Upper lobe of left lung (tissue), 6 donors: ENCODE results near the gene PHKB. TPM values are rescaled to one million over a fixed set of nuclear protein-coding genes. Genes with fewer than 3 reads are reported as not detected.

Experiments
- ATAC-seq, 2 donors: fragments of 200-7000 bp; cut with Tn5 transposase; one replicate each; pipeline ENCODE4 v1.9.1; 2022; ENCODE audit warnings: mild to moderate bottlenecking in 2 of 2, moderate library complexity in 2 of 2; ENCODE audit not compliant: low FRiP score in 2 of 2
- DNase-seq, 2 donors: peaks; one replicate each; pipeline ENCODE4 v3.0.0-alpha.2; 2019 to 2020
- H3K27ac ChIP-seq, 4 donors: fragments of 200-600 bp; sonication (generic); one replicate each; pipeline ENCODE4 v1.5.1; 2016 to 2019
- H3K27me3 ChIP-seq, 4 donors: fragments of 200-600 bp; sonication (generic); one replicate each; pipeline ENCODE4 v1.5.1; 2017 to 2019
- H3K36me3 ChIP-seq, 4 donors: fragments of 200-600 bp; sonication (generic); one replicate each; pipeline ENCODE4 v1.5.1; 2016 to 2019
- H3K4me1 ChIP-seq, 4 donors: fragments of 200-600 bp; sonication (generic); one replicate each; pipeline ENCODE4 v1.5.1; 2018 to 2019
- H3K4me3 ChIP-seq, 4 donors: fragments of 200-600 bp; sonication (generic); one replicate each; pipeline ENCODE4 v1.5.1; 2017 to 2019; ENCODE audit warnings: mild to moderate bottlenecking in 2 of 4, moderate library complexity in 1 of 4
- H3K9me3 ChIP-seq, 4 donors: fragments of 200-600 bp; sonication (generic); one replicate each; pipeline ENCODE4 v1.5.1; 2018 to 2019
- EP300 ChIP-seq, 4 donors: sonication (generic); formaldehyde crosslinking; IDR thresholded peaks; one replicate each; pipeline ENCODE4 v1.5.1; 2017; ENCODE audit warnings: antibody characterized with exemption in 4 of 4, control low read depth in 2 of 4
- POLR2A ChIP-seq, 4 donors: fragments of 450-650 bp; IDR thresholded peaks; one replicate each; pipeline ENCODE4 v1.5.1; 2016 to 2017; ENCODE audit warnings: antibody characterized with exemption in 4 of 4, mild to moderate bottlenecking in 2 of 4
- POLR2AphosphoS5 ChIP-seq, 2 donors: sonication (generic); formaldehyde crosslinking; IDR thresholded peaks; one replicate each; pipeline ENCODE4 v1.5.1; 2017; ENCODE audit warnings: antibody characterized with exemption in 2 of 2
- WGBS, 2 donors: methylation state at CpG; one replicate each; pipeline ENCODE4 v1.1.5; 2017 to 2018; 5-methylcytosine and 5-hydroxymethylcytosine counted together
- total RNA-seq, 6 donors: library from RNA; depleted of rRNA in 4 of 6; stranded (reverse); fragments of >200 nt in 4 of 6; gene quantifications; one replicate each; pipeline versions ENCODE4 v1.1.0 to v1.2.1, GENCODE V29; 2016 to 2021
- TF ChIP-seq, protein P1 (sequence below), 6 experiments: fragments of 450-650 bp in 4 of 6; fragments of 200-600 bp in 2 of 6; sonication (generic) in 2 of 6; IDR thresholded peaks; one replicate each; pipeline ENCODE4 v1.5.1; 2016 to 2019; ENCODE audit warnings: antibody characterized with exemption in 6 of 6
- donor health status: DM: no; HTN: no; CAD: no; lungs with moderate emphysema.
- donor health status: DM: no; HTN: yes; CAD: no; lungs with severe emphysema.

The PHKB gene
- total RNA-seq, 6 donors from 2014 or later = 63.0 to 135 (median 78.5) TPM

- H3K4me1 ChIP-seq = peaks cover 4 to 12% (median 4%) of the 10 kb centered on the region in 4 donors
- no peak for DNase-seq
- ATAC-seq = no peak
- no peak overlapping the region for H3K27ac ChIP-seq
- no peak overlapping the region for H3K4me3 ChIP-seq
- TF ChIP-seq EP300 (IDR thresholded peaks at IDR 0.05) = no peak
- no peak for TF ChIP-seq POLR2AphosphoS5 (IDR thresholded peaks at IDR 0.05)
- TF ChIP-seq POLR2A (IDR thresholded peaks at IDR 0.05) = no peak
- TF ChIP-seq, protein P1, sequence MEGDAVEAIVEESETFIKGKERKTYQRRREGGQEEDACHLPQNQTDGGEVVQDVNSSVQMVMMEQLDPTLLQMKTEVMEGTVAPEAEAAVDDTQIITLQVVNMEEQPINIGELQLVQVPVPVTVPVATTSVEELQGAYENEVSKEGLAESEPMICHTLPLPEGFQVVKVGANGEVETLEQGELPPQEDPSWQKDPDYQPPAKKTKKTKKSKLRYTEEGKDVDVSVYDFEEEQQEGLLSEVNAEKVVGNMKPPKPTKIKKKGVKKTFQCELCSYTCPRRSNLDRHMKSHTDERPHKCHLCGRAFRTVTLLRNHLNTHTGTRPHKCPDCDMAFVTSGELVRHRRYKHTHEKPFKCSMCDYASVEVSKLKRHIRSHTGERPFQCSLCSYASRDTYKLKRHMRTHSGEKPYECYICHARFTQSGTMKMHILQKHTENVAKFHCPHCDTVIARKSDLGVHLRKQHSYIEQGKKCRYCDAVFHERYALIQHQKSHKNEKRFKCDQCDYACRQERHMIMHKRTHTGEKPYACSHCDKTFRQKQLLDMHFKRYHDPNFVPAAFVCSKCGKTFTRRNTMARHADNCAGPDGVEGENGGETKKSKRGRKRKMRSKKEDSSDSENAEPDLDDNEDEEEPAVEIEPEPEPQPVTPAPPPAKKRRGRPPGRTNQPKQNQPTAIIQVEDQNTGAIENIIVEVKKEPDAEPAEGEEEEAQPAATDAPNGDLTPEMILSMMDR (IDR thresholded peaks at IDR 0.05) = no peak
- H3K9me3 ChIP-seq = no peaks in the 10 kb centered on the region
- H3K27me3 ChIP-seq = no peaks in the 10 kb centered on the region
- 85 to 86% methylated on average over 1 of the region's 1 CpG for WGBS, 2 donors
- no peaks in the 10 kb centered on the region for H3K36me3 ChIP-seq
Observed at GRCh38 chr16:47568351-47568750, 107.2 kb downstream of the PHKB start.

DNA sequence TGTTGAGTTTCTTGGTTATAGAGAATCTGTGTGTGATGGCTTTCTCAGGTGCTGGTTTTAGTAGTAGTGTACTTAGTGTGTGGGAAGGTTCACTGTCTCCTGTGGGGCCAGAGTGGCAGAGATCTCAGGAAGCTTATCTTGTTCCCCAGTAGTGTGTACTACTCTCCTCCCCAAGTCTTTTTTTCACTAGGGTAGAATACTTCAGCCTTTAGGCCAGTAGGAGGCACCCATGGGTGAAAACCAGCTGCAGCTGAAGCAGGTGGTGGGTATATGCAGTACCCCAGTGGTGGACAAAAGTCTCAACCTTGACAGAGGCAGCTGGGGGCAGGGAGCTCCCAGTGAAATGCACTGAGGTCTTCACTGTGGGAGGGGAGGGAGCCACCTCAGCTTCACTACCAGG, 109.9 kb downstream of the PHKB start:
- Histone ChIP-seq H3K9me3 (no peaks in the 10 kb centered on the region), H3K4me1 (peaks cover 0 to 6% (median 0%) of the 10 kb centered on the region in 4 donors), H3K27me3 (no peaks in the 10 kb centered on the region)

DNA sequence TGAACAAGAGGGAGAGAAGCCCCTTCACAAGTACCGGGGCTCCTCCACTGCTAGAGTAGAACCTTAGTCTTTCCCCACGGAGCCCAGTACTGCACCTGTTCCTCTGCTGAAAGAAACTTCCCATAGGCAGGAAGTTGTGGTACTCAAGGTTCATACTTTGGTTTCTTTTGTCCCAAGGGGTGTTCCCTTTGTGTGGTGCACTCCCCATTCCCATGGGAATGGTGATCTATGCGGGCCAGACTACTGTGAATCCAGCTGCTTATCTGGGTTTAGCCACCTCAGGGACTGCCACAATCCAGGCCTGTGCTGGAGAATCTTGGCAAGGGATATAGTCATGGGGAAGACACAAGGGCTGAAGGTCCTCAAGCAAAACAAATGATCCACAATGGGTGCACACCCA, 110.6 kb downstream of the PHKB start:
- 96 to 100% methylated on average over 2 to 3 of the region's 3 CpGs for WGBS, 2 donors
- no peak for DNase-seq
- Histone ChIP-seq H3K4me3 (no peak overlapping the region), H3K4me1 (peaks cover 0 to 6% (median 0%) of the 10 kb centered on the region in 4 donors), H3K36me3 (no peaks in the 10 kb centered on the region), H3K27ac (no peak overlapping the region), H3K9me3 (no peaks in the 10 kb centered on the region), H3K27me3 (no peaks in the 10 kb centered on the region)
- ATAC-seq = peak in 1 of 2 donors; percentile 19
- TF ChIP-seq EP300 (IDR thresholded peaks at IDR 0.05) = no peak
- no peak for TF ChIP-seq POLR2AphosphoS5 (IDR thresholded peaks at IDR 0.05)
- TF ChIP-seq, protein P1 (IDR thresholded peaks at IDR 0.05) = no peak

More for the DNA sequence above, 109.9 kb downstream of the PHKB start:
- ATAC-seq (no peak), DNase-seq (no peak)
- no peak overlapping the region for H3K27ac ChIP-seq
- H3K36me3 ChIP-seq = no peaks in the 10 kb centered on the region
- H3K4me3 ChIP-seq = no peak overlapping the region
- TF ChIP-seq EP300 (IDR thresholded peaks at IDR 0.05) (no peak), POLR2AphosphoS5 (IDR thresholded peaks at IDR 0.05) (no peak)
- TF ChIP-seq, protein P1 (IDR thresholded peaks at IDR 0.05) = no peak

DNA sequence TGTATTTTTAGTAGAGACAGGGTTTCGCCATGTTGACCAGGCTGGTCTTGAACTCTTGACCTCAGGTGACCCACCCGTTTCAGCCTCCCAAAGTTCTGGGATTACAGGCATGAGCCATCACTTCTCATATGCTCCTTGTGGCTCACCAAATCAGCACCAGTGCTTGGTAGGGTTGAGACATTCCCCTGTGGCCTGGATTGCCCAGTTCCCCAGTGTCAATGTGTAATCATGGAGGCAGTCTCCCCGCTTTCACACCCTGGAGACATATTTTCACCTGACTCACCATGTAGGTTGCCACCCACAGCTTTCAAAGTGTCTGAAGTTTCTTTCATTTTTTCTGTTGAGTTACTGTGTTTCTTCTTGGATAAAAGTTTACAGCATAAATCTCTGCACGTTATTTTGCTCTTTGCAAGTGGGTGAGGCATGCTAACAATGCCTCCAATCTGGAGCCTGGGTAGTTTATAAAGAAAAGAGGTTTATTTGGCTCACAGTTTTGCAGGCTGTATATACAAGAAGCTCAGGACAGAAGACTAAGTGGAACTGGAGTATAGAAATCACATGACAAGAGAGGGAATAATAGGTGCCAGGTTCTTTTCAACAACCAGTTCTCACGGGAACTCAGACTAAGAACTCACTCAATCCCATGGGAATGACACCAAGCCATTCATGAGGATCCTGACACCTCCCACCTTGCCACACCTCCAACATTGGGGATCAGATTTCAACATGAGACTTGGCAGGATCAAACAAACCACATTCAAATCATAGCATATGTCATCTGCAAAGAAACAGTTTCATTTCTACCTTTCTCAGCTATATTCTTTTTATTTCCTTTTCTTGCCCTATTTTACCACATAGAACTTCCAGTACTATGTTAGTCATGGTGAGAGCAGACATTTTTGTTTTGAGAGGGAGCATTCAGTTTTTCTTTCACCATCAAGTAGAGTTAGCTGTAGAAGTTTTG, 113.2 kb downstream of the PHKB start:
- no peak for TF ChIP-seq POLR2AphosphoS5 (IDR thresholded peaks at IDR 0.05)
- no peak for TF ChIP-seq EP300 (IDR thresholded peaks at IDR 0.05)
- TF ChIP-seq POLR2A (IDR thresholded peaks at IDR 0.05) = no peak
- Histone ChIP-seq H3K4me1 (no peaks in the 10 kb centered on the region), H3K27ac (no peak overlapping the region), H3K36me3 (no peaks in the 10 kb centered on the region), H3K9me3 (no peaks in the 10 kb centered on the region), H3K4me3 (no peak overlapping the region), H3K27me3 (no peaks in the 10 kb centered on the region)
- ATAC-seq (no peak), DNase-seq (no peak)
- 71 to 88% methylated on average over 5 of the region's 5 CpGs for WGBS, 2 donors

DNA sequence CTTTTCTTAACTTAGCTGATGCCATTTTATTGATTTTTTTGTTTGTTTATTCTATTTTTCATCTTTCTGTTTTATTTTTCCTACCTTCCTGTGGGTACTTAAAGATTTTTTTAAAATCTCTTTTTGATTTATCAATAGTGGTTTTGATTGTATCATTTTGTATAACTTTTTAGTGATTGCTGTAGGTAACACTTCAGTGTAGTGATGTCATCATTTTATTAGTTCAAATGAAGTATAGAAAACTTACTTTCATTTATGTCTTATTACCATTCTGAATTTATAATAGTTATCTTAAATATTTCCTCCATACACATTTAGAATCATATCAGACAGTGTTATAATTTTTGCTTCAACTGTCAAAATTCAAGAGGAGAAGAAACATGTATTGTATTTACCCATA, 115.9 kb downstream of the PHKB start:
- DNase-seq (no peak), ATAC-seq (no peak)
- no peak overlapping the region for H3K4me3 ChIP-seq
- no peaks in the 10 kb centered on the region for H3K9me3 ChIP-seq
- H3K4me1 ChIP-seq = no peaks in the 10 kb centered on the region
- peaks cover 0 to 12% (median 2%) of the 10 kb centered on the region in 4 donors for H3K36me3 ChIP-seq
- H3K27me3 ChIP-seq = no peaks in the 10 kb centered on the region
- H3K27ac ChIP-seq = no peak overlapping the region
- no peak for TF ChIP-seq POLR2AphosphoS5 (IDR thresholded peaks at IDR 0.05)
